ENCODE measurements around the gene PSME4. TPM values are rescaled to one million over a fixed set of nuclear protein-coding genes. Genes with fewer than 3 reads are reported as not detected.
"Not testable (repeated sequence)": the region's sequence is repeated elsewhere in the genome, so short reads cannot be mapped to it uniquely, and the experiment has no call there.

Gene PSME4
- total RNA-seq, 1 donor from 2014 or later = 45.3 TPM

DNA sequence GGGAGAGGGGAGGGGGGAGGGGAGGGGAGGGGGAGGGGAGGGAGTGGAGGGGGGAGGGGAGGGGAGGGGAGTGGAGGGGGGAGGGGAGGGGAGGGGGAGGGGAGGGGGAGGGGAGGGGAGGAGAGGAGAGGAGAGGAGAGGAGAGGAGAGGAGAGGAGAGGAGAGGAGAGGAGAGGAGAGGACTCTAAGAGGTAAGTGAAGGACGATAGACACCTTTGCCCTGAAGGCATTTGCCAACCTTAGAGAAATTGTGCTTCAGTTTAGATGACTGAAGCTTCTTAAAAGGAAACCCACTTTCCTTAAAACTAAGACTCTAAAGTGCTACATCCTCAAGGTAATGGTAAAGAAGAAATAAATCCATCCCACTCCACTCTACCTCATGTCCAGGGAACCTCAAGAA is 130.2 kb downstream of the PSME4 start:
- Mint-ChIP-seq H3K4me3 (ENCODE audit: unreplicated experiment) (no peak overlapping the region), H3K36me3 (ENCODE audit: low read depth) (no peaks in the 10 kb centered on the region), H3K27ac (ENCODE audit: unreplicated experiment) (no peak overlapping the region), H3K27me3 (ENCODE audit: low read depth) (no peaks in the 10 kb centered on the region), H3K9me3 (ENCODE audit: low read depth) (peaks cover 5% of the 10 kb centered on the region), H3K4me1 (ENCODE audit: low read depth) (no peaks in the 10 kb centered on the region)
- no peak for DNase-seq (ENCODE audit: low spot score)
- TF ChIP-seq, protein P1, sequence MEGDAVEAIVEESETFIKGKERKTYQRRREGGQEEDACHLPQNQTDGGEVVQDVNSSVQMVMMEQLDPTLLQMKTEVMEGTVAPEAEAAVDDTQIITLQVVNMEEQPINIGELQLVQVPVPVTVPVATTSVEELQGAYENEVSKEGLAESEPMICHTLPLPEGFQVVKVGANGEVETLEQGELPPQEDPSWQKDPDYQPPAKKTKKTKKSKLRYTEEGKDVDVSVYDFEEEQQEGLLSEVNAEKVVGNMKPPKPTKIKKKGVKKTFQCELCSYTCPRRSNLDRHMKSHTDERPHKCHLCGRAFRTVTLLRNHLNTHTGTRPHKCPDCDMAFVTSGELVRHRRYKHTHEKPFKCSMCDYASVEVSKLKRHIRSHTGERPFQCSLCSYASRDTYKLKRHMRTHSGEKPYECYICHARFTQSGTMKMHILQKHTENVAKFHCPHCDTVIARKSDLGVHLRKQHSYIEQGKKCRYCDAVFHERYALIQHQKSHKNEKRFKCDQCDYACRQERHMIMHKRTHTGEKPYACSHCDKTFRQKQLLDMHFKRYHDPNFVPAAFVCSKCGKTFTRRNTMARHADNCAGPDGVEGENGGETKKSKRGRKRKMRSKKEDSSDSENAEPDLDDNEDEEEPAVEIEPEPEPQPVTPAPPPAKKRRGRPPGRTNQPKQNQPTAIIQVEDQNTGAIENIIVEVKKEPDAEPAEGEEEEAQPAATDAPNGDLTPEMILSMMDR (IDR thresholded peaks at IDR 0.05) = no peak

DNA sequence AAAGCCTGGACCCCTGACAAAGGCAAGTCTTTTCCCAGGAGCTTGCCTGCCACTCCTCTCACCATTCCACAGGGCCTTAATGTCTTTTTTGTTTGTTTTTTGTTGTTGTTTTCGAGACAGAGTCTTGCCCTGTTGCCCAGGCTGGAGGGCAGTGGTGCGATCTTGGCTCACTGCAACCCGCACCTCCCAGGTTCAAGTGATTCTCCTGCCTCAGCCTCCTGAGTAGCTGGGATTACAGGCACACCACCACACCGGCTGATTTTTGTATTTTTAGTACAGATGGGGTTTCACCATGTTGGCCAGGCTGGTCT is 140.9 kb downstream of the PSME4 start:
- H3K9me3 Mint-ChIP-seq (ENCODE audit: low read depth); H3K27me3 Mint-ChIP-seq (ENCODE audit: low read depth); H3K4me3 Mint-ChIP-seq (ENCODE audit: unreplicated experiment); H3K27ac Mint-ChIP-seq (ENCODE audit: unreplicated experiment); DNase-seq (ENCODE audit: low spot score); H3K36me3 Mint-ChIP-seq (ENCODE audit: low read depth): not testable (repeated sequence)
- H3K4me1 Mint-ChIP-seq (ENCODE audit: low read depth) = peaks cover 10% of the 10 kb centered on the region

DNA sequence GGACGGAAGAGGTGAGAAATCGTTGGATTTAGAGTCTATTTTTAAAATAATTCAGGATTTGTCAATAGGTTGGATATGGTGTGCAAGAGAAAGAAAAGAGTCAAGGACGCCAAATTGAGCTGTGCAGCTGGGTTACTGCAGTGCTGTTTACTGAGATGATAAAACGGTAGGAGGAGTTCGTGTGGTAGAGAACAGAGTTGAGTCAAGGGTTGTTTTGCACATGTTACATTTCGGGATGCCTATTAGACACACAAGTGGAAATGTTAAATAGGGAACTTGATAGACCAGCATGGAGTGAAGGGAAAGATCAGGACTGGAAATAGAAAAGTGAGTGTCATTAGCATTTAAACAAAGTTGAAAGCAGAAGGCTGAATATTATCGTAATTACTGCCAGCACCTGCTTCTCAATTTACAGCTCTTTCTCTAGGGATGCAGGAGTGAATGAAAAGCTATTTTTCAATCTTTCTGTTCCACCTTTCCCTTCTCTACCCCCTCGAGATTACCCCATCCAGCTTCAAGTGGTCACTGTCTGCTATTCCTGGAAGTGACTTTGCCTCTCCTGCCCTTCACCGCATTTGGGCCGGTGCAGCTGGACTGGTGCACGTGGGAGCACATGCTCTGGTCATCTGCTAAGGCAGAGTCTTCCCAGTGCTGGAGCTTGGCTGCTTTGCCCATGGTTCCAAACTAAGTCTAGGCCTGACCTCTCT is 141.4 kb downstream of the PSME4 start:
- Mint-ChIP-seq H3K9me3 (ENCODE audit: low read depth) (no peaks in the 10 kb centered on the region), H3K27ac (ENCODE audit: unreplicated experiment) (no peak overlapping the region), H3K36me3 (ENCODE audit: low read depth) (no peaks in the 10 kb centered on the region), H3K4me3 (ENCODE audit: unreplicated experiment) (no peak overlapping the region), H3K27me3 (ENCODE audit: low read depth) (no peaks in the 10 kb centered on the region), H3K4me1 (ENCODE audit: low read depth) (peaks cover 10% of the 10 kb centered on the region)
- no peak for DNase-seq (ENCODE audit: low spot score)
- TF ChIP-seq, protein P1 (IDR thresholded peaks at IDR 0.05) = no peak

DNA sequence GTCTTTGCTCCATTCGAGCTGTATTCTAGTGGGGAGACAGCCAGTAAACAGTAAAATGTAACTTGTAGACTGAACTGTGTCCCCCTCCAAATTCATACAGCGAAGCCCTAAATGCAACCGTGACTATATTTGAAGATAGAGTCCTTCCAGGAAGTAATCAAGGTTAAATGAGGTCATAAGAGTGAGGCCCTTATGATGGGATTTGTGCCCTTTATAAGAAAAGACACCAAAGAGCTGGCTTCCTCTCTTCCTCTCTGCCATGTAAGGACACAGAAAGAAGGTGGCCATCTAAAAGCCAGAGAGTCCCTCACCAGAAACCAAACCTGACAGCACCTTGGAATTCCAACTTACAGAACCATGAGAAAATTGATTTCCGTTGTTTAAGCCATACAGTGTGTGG is 142.5 kb downstream of the PSME4 start:
- TF ChIP-seq, protein P1 (IDR thresholded peaks at IDR 0.05) = no peak

DNA sequence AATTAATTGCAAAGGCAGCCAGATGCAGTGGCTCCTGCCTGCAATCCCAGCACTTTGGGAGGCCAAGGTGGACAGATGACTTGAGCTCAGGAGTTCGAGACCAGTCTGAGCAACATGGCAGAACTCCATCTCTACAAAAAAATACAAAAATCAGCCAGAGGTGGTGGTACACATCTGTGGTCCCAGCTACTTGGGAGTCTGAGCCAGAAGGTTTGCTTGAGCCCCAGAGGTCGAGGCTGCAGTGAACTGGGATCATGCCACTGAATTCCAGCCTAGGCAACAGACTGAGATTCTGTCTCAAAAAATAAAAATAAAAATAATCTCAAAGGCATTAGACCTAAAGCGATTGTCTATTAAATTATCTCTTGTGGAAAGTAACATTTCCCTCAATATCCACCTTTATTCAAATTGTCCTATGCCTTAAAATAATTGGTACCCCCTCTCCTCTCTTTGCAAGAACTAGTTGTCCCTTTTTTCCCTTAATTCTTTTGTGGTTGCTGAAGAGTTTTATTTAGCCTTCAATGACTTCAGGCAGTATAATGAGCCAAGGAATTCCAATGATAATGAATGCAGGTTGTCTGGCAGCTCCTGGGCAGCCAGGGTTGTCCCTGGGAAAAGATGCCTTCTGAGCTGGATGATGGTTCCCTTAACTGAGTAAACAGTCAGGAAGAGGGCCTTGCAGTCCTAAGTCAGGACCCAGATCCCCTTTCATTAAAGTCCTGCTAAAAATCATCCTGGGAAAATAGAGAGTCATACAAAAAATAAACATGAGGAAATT is 143.2 kb downstream of the PSME4 start:
- no peak for DNase-seq (ENCODE audit: low spot score)
- no peaks in the 10 kb centered on the region for H3K27me3 Mint-ChIP-seq (ENCODE audit: low read depth)
- H3K9me3 Mint-ChIP-seq (ENCODE audit: low read depth) = no peaks in the 10 kb centered on the region
- TF ChIP-seq, protein P1 (IDR thresholded peaks at IDR 0.05) = no peak
- H3K27ac Mint-ChIP-seq (ENCODE audit: unreplicated experiment) = no peak overlapping the region
- H3K4me3 Mint-ChIP-seq (ENCODE audit: unreplicated experiment) = no peak overlapping the region
- H3K36me3 Mint-ChIP-seq (ENCODE audit: low read depth) = no peaks in the 10 kb centered on the region
- H3K4me1 Mint-ChIP-seq (ENCODE audit: low read depth) = peaks cover 10% of the 10 kb centered on the region

More for the DNA sequence above, 142.5 kb downstream of the PSME4 start:
- H3K27me3 Mint-ChIP-seq (ENCODE audit: low read depth) = no peaks in the 10 kb centered on the region
- no peaks in the 10 kb centered on the region for H3K9me3 Mint-ChIP-seq (ENCODE audit: low read depth)
- no peaks in the 10 kb centered on the region for H3K36me3 Mint-ChIP-seq (ENCODE audit: low read depth)
- H3K4me1 Mint-ChIP-seq (ENCODE audit: low read depth) = peaks cover 10% of the 10 kb centered on the region
- no peak for DNase-seq (ENCODE audit: low spot score)
- no peak overlapping the region for H3K27ac Mint-ChIP-seq (ENCODE audit: unreplicated experiment)
- H3K4me3 Mint-ChIP-seq (ENCODE audit: unreplicated experiment) = no peak overlapping the region
